MM.1S (cell line): ENCODE measurements around the gene VSIR.

ENCODE experiments used
- DNase-seq: peaks from one replicate; pipeline ENCODE4 v3.0.0-alpha.2; 2015
- H2AFZ ChIP-seq: fragments of 300-600 bp; sonication (generic); 2 replicates; pipeline ENCODE4 v1.6.0; 2016; ENCODE audit warnings: antibody characterized with exemption, low read length
- H3F3A ChIP-seq: fragments of 300-600 bp; sonication (generic); 2 replicates; pipeline ENCODE4 v1.6.1; 2016; ENCODE audit warnings: mild to moderate bottlenecking, antibody characterized with exemption, low read length, moderate library complexity, mixed read lengths; ENCODE audit not compliant: insufficient read depth
- H3K27ac ChIP-seq: fragments of 300-600 bp; sonication (generic); 2 replicates; pipeline ENCODE4 v1.5.1; 2016; ENCODE audit warnings: mild to moderate bottlenecking, low read length
- H3K27me3 ChIP-seq: fragments of 300-600 bp; sonication (generic); replicated peaks from 2 replicates; pipeline ENCODE4 v1.6.0; 2016; ENCODE audit warnings: low read length; ENCODE audit not compliant: insufficient read depth
- H3K36me3 ChIP-seq: fragments of 300-600 bp; sonication (generic); replicated peaks from 2 replicates; pipeline ENCODE4 v1.6.1; 2016; ENCODE audit warnings: mild to moderate bottlenecking, low read length, mixed read lengths; ENCODE audit not compliant: insufficient read depth
- H3K4me1 ChIP-seq: fragments of 300-600 bp; sonication (generic); 2 replicates; pipeline ENCODE4 v1.6.1; 2016; ENCODE audit warnings: low read length, mixed read lengths
- H3K4me2 ChIP-seq: fragments of 300-600 bp; sonication (generic); 2 replicates; pipeline ENCODE4 v1.6.0; 2016; ENCODE audit warnings: low read depth, low read length
- H3K4me3 ChIP-seq: fragments of 300-600 bp; sonication (generic); 2 replicates; pipeline ENCODE4 v1.5.1; 2016; ENCODE audit warnings: low read length, mixed read lengths
- H3K79me2 ChIP-seq: fragments of 300-600 bp; sonication (generic); 2 replicates; pipeline ENCODE4 v1.6.1; 2016; ENCODE audit warnings: mixed run types, low read length, mixed read lengths
- H3K9ac ChIP-seq: fragments of 300-600 bp; sonication (generic); 2 replicates; pipeline ENCODE4 v1.6.1; 2016; ENCODE audit warnings: low read length, mixed read lengths
- H3K9me2 ChIP-seq: fragments of 300-600 bp; sonication (generic); replicated peaks from 2 replicates; pipeline ENCODE4 v1.6.1; 2016; ENCODE audit warnings: mild to moderate bottlenecking, low read length, mixed read lengths; ENCODE audit not compliant: insufficient read depth
- H3K9me3 ChIP-seq: fragments of 300-600 bp; sonication (generic); replicated peaks from 2 replicates; pipeline ENCODE4 v1.6.1; 2016; ENCODE audit warnings: mild to moderate bottlenecking, low read length, mixed read lengths; ENCODE audit not compliant: insufficient read depth
- H4K20me1 ChIP-seq: fragments of 300-600 bp; sonication (generic); 2 replicates; pipeline ENCODE4 v1.6.1; 2016; ENCODE audit warnings: mild to moderate bottlenecking, low read length, moderate library complexity, mixed read lengths; ENCODE audit not compliant: insufficient read depth
- CTCF ChIP-seq: fragments of 300-600 bp; sonication (generic); IDR thresholded peaks from 2 replicates; pipeline ENCODE4 v1.5.1; 2016; ENCODE audit warnings: antibody characterized with exemption, low read length, mixed read lengths
- EZH2 ChIP-seq: fragments of 300-600 bp; sonication (generic); optimal IDR thresholded peaks from 2 replicates; pipeline ENCODE3; 2017; ENCODE audit warnings: low read depth, mild to moderate bottlenecking, antibody characterized with exemption, low read length, mixed read lengths
- EZH2phosphoT487 ChIP-seq: fragments of 300-600 bp; sonication (generic); IDR thresholded peaks from 2 replicates; pipeline ENCODE4 v1.6.1; 2018; ENCODE audit warnings: antibody characterized with exemption, low read length

VSIR gene

GRCh38 chr10:71805776-71806703 lies 32.7 kb upstream of the VSIR start:
- Histone ChIP-seq H3K79me2 (no peaks in the 10 kb centered on the region), H3K36me3 (no peaks in the 10 kb centered on the region), H3K4me3 (no peak overlapping the region)

GRCh38 chr10:71804077-71804476 lies 30.8 kb upstream of the VSIR start:
- H3F3A ChIP-seq: no peaks in the 10 kb centered on the region
- H3K9me3 ChIP-seq: no peaks in the 10 kb centered on the region
- no peak overlapping the region for H3K4me2 ChIP-seq
- no peak overlapping the region for H3K27ac ChIP-seq
- H3K27me3 ChIP-seq: peaks cover 4% of the 10 kb centered on the region; the same call in 1 of the 2 replicates
- H3K9me2 ChIP-seq: no peaks in the 10 kb centered on the region
- TF ChIP-seq CTCF: no peak
- TF ChIP-seq EZH2: no peak
- no peak for TF ChIP-seq EZH2phosphoT487
- no peak for DNase-seq
- no peak overlapping the region for H2AFZ ChIP-seq
- no peaks in the 10 kb centered on the region for H3K79me2 ChIP-seq
- no peaks in the 10 kb centered on the region for H3K36me3 ChIP-seq
- H4K20me1 ChIP-seq: no peaks in the 10 kb centered on the region
- no peak overlapping the region for H3K9ac ChIP-seq
- no peak overlapping the region for H3K4me3 ChIP-seq
- no peaks in the 10 kb centered on the region for H3K4me1 ChIP-seq

More at GRCh38 chr10:71805776-71806703, 32.7 kb upstream of the VSIR start:
- no peaks in the 10 kb centered on the region for H3F3A ChIP-seq
- H3K4me2 ChIP-seq: no peak overlapping the region
- no peak overlapping the region for H2AFZ ChIP-seq
- H3K27me3 ChIP-seq: peaks cover 4% of the 10 kb centered on the region; the same call in 1 of the 2 replicates
- H3K27ac ChIP-seq: no peak overlapping the region
- no peaks in the 10 kb centered on the region for H4K20me1 ChIP-seq
- H3K4me1 ChIP-seq: no peaks in the 10 kb centered on the region
- no peak overlapping the region for H3K9ac ChIP-seq
- H3K9me3 ChIP-seq: no peaks in the 10 kb centered on the region
- TF ChIP-seq CTCF (no peak), EZH2 (no peak), EZH2phosphoT487 (no peak)
- no peak for DNase-seq
- no peaks in the 10 kb centered on the region for H3K9me2 ChIP-seq

- Histone ChIP-seq H3K27ac (no peak overlapping the region), H3K4me2 (no peak overlapping the region), H3K9ac (no peak overlapping the region)
These were observed 29.6 kb upstream of the VSIR start for GRCh38 chr10:71802715-71803488.

More at GRCh38 chr10:71802715-71803488, 29.6 kb upstream of the VSIR start:
- no peaks in the 10 kb centered on the region for H4K20me1 ChIP-seq
- H3K36me3 ChIP-seq: no peaks in the 10 kb centered on the region
- TF ChIP-seq EZH2phosphoT487 (no peak), CTCF (no peak), EZH2 (no peak)
- H3K4me3 ChIP-seq: no peak overlapping the region
- H3F3A ChIP-seq: no peaks in the 10 kb centered on the region
- H3K4me1 ChIP-seq: no peaks in the 10 kb centered on the region
- peaks cover 4% of the 10 kb centered on the region; the same call in 1 of the 2 replicates for H3K27me3 ChIP-seq
- no peaks in the 10 kb centered on the region for H3K9me2 ChIP-seq
- DNase-seq: no peak
- no peak overlapping the region for H2AFZ ChIP-seq
- H3K79me2 ChIP-seq: no peaks in the 10 kb centered on the region
- no peaks in the 10 kb centered on the region for H3K9me3 ChIP-seq
